Stimulated activated CD8-positive, alpha-beta memory T cell treated with anti-CD3 and anti-CD28 coated beads, Interleukin-4, amount 100 ng/mL, for 48 hours (primary cell): ENCODE results near the gene MUCL3.
"Not testable (repeated sequence)": the region's sequence is repeated elsewhere in the genome, so short reads cannot be mapped to it uniquely, and the experiment has no call there.

Experiments used
- DNase-seq: peaks from one replicate; pipeline ENCODE4 v3.0.0-alpha.2; 2020

The MUCL3 gene

GRCh38 chr6:30942338-30943060, 1.7 kb downstream of the MUCL3 start:
- DNase-seq, result no peak

- no peak for DNase-seq
These were observed 3.3 kb downstream of the MUCL3 start for GRCh38 chr6:30944051-30944450.

- no peak for DNase-seq
These were observed 4.5 kb downstream of the MUCL3 start for GRCh38 chr6:30945281-30945680.

GRCh38 chr6:30947231-30947630, 6.5 kb downstream of the MUCL3 start:
- no peak for DNase-seq

GRCh38 chr6:30948811-30949210, 8.0 kb downstream of the MUCL3 start:
- no peak for DNase-seq

- DNase-seq, result no peak
These were observed 11.2 kb downstream of the MUCL3 start for GRCh38 chr6:30951907-30952469.

- DNase-seq, result no peak
These were observed 14.0 kb downstream of the MUCL3 start for GRCh38 chr6:30954631-30955366.

GRCh38 chr6:30955367-30956042, 14.7 kb downstream of the MUCL3 start:
- DNase-seq, result peak; percentile 85

- DNase-seq, result no peak
These were observed 16.9 kb downstream of the MUCL3 start for GRCh38 chr6:30957716-30958115.

GRCh38 chr6:30960907-30961673, 20.3 kb downstream of the MUCL3 start:
- no peak for DNase-seq

GRCh38 chr6:30962716-30963115, 21.9 kb downstream of the MUCL3 start:
- DNase-seq, result no peak

GRCh38 chr6:30963641-30964040, 22.9 kb downstream of the MUCL3 start:
- DNase-seq, result no peak

- DNase-seq, result no peak
These were observed 23.3 kb downstream of the MUCL3 start for GRCh38 chr6:30964075-30964474.

- no peak for DNase-seq
These were observed 24.4 kb downstream of the MUCL3 start for GRCh38 chr6:30965140-30965601.

GRCh38 chr6:30966154-30966553, 25.4 kb downstream of the MUCL3 start:
- DNase-seq, result no peak

- DNase-seq, result not testable (repeated sequence)
These were observed 28.4 kb downstream of the MUCL3 start for GRCh38 chr6:30969171-30969570.

- no peak for DNase-seq
These were observed 30.2 kb downstream of the MUCL3 start for GRCh38 chr6:30970946-30971345.

- no peak for DNase-seq
These were observed 32.0 kb downstream of the MUCL3 start for GRCh38 chr6:30972816-30973215.

GRCh38 chr6:30974490-30975252, 33.9 kb downstream of the MUCL3 start:
- DNase-seq, result no peak

GRCh38 chr6:30979141-30979540, 38.4 kb downstream of the MUCL3 start:
- DNase-seq, result no peak

- no peak for DNase-seq
These were observed 38.9 kb downstream of the MUCL3 start for GRCh38 chr6:30979690-30980089.
